HG03469 (cell line): ENCODE results near the gene RDX.
A peak's percentile ranks its signal among the peaks of the same experiment; 100 is the strongest.
"Not testable (repeated sequence)": the region's sequence is repeated elsewhere in the genome, so short reads cannot be mapped to it uniquely, and the experiment has no call there.

Experiments
- ATAC-seq: cut with Tn5 transposase; IDR thresholded peaks from one replicate; pipeline ENCODE4 v1.9.1; 2021; ENCODE audit warnings: mild to moderate bottlenecking, moderate library complexity, moderate number of reproducible peaks; ENCODE audit not compliant: unreplicated experiment

Gene RDX

GRCh38 chr11:110207123-110207522, 89.3 kb downstream of the RDX start:
- no peak for ATAC-seq

DNA sequence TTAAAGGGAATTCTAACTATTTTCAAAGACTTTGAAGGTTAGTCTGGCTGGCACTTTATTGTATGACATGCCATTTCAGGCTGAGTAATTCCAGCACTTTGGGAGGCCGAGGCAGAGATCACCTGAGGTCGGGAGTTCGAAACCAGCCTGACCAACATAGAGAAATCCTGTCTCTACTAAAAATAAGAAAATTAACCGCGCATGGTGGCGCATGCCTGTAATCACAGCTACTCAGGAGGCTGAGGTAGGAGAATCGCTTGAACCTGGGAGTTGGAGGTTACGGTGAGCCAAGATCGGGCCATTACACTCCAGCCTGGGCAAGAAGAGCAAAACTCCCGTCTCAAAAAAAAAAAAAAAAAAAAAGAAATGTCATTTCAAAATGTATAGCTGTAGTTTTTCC, 95.6 kb downstream of the RDX start:
- no peak for ATAC-seq

- ATAC-seq: no peak
Measured at GRCh38 chr11:110200241-110200640, 96.2 kb downstream of the RDX start.

- no peak for ATAC-seq
Measured at GRCh38 chr11:110199184-110199981, 97.0 kb downstream of the RDX start.

GRCh38 chr11:110198031-110198729, 98.2 kb downstream of the RDX start:
- no peak for ATAC-seq

DNA sequence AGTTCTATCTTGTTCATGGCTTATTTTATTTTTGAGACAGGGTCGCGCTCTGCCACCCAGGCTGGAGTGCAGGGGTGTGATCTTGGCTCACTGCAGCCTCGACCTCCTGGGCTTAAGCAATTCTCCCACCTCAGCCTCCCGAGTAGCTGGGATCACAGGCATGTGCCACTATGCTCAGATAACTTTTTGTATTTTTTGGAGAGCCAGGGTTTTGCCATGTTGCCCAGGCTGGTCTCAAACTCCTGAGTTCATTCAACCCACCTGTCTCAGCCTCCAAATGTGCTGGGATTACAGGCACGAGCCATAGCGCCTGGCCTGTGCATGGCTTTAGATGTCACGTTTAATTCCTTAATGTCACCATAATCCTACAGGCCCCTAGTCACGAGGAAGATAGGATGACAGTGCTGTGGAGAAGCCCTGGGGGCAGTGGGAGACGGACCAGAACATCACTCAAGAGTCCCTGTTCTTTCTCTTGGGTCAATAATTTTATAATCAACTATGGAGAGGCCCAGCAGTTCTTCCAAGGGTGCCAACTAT, 99.5 kb downstream of the RDX start:
- ATAC-seq: no peak

- ATAC-seq: no peak
Measured at GRCh38 chr11:110196241-110196754, 100.1 kb downstream of the RDX start.

- ATAC-seq: not testable (repeated sequence)
Measured at GRCh38 chr11:110194211-110194766, 102.1 kb downstream of the RDX start.

DNA sequence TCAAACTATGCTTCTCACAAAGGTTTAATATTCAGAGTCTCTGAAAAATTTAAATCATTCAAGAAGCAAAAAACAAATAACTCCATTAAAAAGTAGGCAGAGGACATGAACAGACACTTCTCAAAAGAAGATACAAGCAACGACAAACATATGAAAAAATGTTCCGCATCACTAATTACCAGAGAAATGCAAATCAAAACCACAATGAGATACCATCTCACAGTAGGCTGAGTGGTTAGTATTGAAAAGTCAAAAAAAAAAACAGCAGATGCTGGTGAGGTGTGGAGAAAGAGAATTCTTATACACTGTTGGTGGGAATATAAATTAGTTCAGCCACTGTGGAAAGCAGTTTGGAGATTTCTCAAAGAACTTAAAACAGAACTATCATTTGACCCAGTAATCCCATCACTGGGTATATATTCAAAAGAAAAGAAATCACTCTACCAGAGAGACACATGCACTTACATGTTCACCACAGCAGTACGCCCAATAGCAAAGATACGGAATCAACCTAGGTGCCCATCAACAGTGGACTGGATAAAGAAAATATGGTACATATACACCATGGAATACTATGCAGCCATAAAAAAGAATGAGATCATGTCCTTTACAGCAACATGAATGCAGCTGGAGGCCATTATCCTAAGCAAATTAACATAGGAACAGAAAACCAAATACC, 103.7 kb downstream of the RDX start:
- peak; percentile 61 for ATAC-seq

DNA sequence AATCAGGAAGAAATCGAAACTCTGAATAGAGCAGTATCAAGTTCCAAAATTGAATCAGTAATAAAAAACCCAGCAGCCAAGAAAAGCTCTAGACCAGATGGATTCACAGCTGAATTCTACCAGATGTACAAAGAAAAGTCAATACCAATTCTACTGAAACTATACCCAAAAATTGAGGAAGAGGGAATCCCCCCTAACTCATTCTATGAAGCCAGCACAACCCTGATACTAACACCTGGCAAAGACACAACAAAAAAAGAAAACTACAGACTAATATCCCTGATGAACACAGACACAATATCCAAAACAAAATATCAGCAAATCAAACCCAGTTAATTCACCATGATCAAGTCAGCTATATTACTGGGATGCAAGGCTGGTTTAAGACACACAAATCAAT, 105.5 kb downstream of the RDX start:
- ATAC-seq: no peak

DNA sequence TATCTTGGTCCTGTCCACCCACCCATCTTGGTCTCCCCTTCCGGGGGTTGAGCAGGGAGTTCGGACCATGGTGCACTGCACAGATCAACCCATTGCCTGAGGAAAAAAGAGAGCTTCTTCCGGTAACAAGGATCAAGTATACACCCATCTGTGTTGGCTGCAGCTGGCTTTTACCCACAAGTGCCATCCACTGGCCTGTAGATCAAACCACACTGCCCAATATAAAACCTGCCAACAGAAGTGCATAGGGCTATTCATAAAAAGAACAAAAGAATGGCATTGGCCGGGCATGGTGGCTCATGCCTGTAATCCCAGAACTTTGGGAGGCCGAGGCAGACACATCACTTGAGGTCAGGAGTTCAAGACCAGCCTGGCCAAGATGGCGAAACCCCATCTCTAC, 108.7 kb downstream of the RDX start:
- no peak for ATAC-seq

- no peak for ATAC-seq
Measured at GRCh38 chr11:110186867-110187266, 109.5 kb downstream of the RDX start.

GRCh38 chr11:110186456-110186855, 110.0 kb downstream of the RDX start:
- no peak for ATAC-seq

DNA sequence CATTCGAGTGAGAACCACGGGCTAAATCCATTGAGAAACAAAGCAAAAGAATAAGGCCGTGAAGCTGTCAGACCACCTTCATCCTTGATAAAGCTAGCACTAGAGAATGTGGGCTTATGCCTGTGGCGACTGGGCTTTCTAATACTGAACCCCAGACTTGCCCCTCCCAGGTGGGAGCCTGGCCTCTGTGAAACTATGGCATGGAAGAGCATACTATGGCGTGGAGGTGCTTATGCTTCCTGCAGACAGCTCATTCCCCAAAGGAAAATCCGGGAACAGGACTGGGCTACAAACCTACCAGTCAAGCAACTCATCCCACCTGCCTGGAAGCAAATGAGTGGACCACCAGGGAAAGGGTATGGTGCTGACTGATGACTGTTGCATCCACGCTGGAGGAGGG, 110.8 kb downstream of the RDX start:
- ATAC-seq: no peak

GRCh38 chr11:110185121-110185591, 111.3 kb downstream of the RDX start:
- ATAC-seq: no peak

- no peak for ATAC-seq
Measured at GRCh38 chr11:110184456-110184855, 112.0 kb downstream of the RDX start.

- no peak for ATAC-seq
Measured at GRCh38 chr11:110182886-110183285, 113.5 kb downstream of the RDX start.

- no peak for ATAC-seq
Measured at GRCh38 chr11:110179064-110179463, 117.3 kb downstream of the RDX start.

- ATAC-seq: no peak
Measured at GRCh38 chr11:110177086-110177456, 119.3 kb downstream of the RDX start.

- no peak for ATAC-seq
Measured at GRCh38 chr11:110176366-110177085, 119.9 kb downstream of the RDX start.
